K562 (cell line): Measurements from ENCODE around the gene ATP6V0A1. TPM values are rescaled to one million over a fixed set of nuclear protein-coding genes. Genes with fewer than 3 reads are reported as not detected.

Experiments used
- BRF1 ChIP-seq: IDR thresholded peaks from 3 replicates; pipeline ENCODE4 v1.6.1; 2011; ENCODE audit warnings: borderline replicate concordance, mild to moderate bottlenecking; ENCODE audit not compliant: insufficient read length; ENCODE audit errors: extremely low read depth
- MIER1 ChIP-seq: fragments of 450-650 bp; IDR thresholded peaks from 2 replicates; pipeline ENCODE4 v1.6.1; 2016; ENCODE audit warnings: antibody characterized with exemption, mild to moderate bottlenecking, low read depth
- RBM15 ChIP-seq: fragments of 200-400 bp; formaldehyde crosslinking; IDR thresholded peaks from 2 replicates; pipeline ENCODE4 v1.6.1; 2018; ENCODE audit warnings: mild to moderate bottlenecking, low read length, moderate library complexity; ENCODE audit not compliant: insufficient read depth
- ZNF347 ChIP-seq: fragments of 450-650 bp; formaldehyde crosslinking; IDR thresholded peaks from 2 replicates; pipeline ENCODE4 v1.4.0; 2020; ENCODE audit warnings: low read depth, mild to moderate bottlenecking, moderate library complexity
- ZNF589 ChIP-seq: fragments of 200-800 bp; sonication (Bioruptor generic); IDR thresholded peaks from 2 replicates; pipeline ENCODE4 v1.6.1; 2016; ENCODE audit warnings: low read depth, missing genetic modification characterization, missing compliant biosample characterization
- polyA plus RNA-seq, 8 experiments: library from polyadenylated mRNA; depleted of rRNA in 4 of 8; stranded (reverse) in 5 of 8; unstranded in 3 of 8; fragments of >200 nt; fragmentation: Nextera tagmentation in 2 of 8; fragmentation: Illumina TruSeq in 1 of 8; extraction: Ambion mirVana in 2 of 8; extraction: Trizol in 1 of 8; gene quantifications; 2 replicates each; pipeline versions ENCODE4 v1.2.1 to v1.2.3, GENCODE V29; 2011 to 2014; ENCODE audit warnings: inconsistent platforms in 1 of 8, missing spikeins in 1 of 8
- total RNA-seq, 7 experiments: library from RNA; depleted of rRNA in 6 of 7; stranded (reverse); fragments of >200 nt in 6 of 7; fragmentation: Illumina TruSeq in 2 of 7; extraction: Trizol in 2 of 7; gene quantifications; 2 replicates each; pipeline versions ENCODE4 v1.2.1 to v1.2.3, GENCODE V29; 2011 to 2021; ENCODE audit warnings: low replicate concordance in 1 of 7
- TF ChIP-seq, protein P1 (sequence below), 2 experiments: fragments of 450-650 bp; IDR thresholded peaks; 2 replicates each; pipeline ENCODE4 v1.6.1; 2016
- TF ChIP-seq, protein P2 (sequence below): fragments of 200-800 bp; sonication (Bioruptor generic); IDR thresholded peaks from 2 replicates; pipeline ENCODE4 v1.6.1; 2016; ENCODE audit warnings: missing genetic modification characterization, missing compliant biosample characterization
- TF ChIP-seq, protein P3 (sequence below): fragments of 450-650 bp; formaldehyde crosslinking; conservative IDR thresholded peaks from 2 replicates; pipeline ENCODE4 v1.4.0; 2022; ENCODE audit warnings: mild to moderate bottlenecking, missing genetic modification characterization
- TF ChIP-seq, protein P4 (sequence below): IDR thresholded peaks from 2 replicates; pipeline ENCODE4 v1.6.1; 2011; ENCODE audit not compliant: insufficient read length; ENCODE audit errors: extremely low read depth
- TF ChIP-seq, protein P5 (sequence below): fragments of 450-650 bp; IDR thresholded peaks from 2 replicates; pipeline ENCODE4 v1.6.1; 2016; ENCODE audit warnings: mild to moderate bottlenecking
- TF ChIP-seq, protein P6 (sequence below): fragments of 250-450 bp; sonication (Bioruptor Pico); IDR thresholded peaks from 2 replicates; pipeline ENCODE4 v1.5.0; 2021

Gene ATP6V0A1
- total and polyA plus RNA-seq, 9 of the 15 experiments (the other 6 are each of a cell fraction or from before 2014, with no cell fraction given): 11.8 to 158 (median 75.5) TPM

DNA sequence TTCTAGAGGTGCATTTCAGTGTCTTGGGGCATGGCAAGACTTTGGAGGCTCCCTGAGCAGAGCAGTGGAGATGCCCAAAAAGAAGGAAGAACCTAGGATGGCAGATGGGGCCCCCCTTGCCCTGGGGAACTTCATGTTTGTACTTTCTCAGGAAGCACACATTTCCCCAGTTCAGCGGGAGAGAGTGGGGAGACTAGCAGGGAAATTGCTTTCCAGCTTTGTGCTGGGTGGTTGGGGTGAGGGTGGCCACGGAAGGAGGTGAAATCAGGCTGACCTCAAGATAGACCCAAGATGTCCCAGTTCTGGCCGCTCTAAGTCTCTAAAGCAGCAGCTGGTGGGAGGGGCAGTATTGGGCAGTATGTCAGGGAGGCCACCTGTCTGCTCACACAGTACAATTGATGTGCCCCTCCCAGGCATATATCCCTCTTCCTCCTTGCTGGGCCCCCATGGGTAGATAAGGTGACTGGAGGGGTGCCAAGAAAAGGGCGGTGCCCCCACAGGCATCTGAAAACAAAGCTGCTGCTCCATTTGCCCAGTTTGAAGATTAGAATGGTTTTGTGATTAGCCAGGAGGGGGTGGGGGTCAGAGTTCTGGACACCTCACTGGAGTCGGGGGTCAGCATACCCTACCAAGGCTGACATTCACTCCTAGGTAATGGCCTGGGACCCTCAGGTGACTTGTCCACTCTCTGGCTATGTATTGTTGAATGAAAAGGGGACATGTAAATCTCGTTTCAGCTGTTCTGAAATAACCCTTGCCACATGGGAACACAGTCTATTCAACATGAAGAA, 60.3 kb downstream of the ATP6V0A1 start (continued):
- TF ChIP-seq, protein P1, sequence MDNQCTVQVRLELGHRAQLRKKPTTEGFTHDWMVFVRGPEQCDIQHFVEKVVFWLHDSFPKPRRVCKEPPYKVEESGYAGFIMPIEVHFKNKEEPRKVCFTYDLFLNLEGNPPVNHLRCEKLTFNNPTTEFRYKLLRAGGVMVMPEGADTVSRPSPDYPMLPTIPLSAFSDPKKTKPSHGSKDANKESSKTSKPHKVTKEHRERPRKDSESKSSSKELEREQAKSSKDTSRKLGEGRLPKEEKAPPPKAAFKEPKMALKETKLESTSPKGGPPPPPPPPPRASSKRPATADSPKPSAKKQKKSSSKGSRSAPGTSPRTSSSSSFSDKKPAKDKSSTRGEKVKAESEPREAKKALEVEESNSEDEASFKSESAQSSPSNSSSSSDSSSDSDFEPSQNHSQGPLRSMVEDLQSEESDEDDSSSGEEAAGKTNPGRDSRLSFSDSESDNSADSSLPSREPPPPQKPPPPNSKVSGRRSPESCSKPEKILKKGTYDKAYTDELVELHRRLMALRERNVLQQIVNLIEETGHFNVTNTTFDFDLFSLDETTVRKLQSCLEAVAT (IDR thresholded peaks at IDR 0.05): no peak
- TF ChIP-seq, protein P2, sequence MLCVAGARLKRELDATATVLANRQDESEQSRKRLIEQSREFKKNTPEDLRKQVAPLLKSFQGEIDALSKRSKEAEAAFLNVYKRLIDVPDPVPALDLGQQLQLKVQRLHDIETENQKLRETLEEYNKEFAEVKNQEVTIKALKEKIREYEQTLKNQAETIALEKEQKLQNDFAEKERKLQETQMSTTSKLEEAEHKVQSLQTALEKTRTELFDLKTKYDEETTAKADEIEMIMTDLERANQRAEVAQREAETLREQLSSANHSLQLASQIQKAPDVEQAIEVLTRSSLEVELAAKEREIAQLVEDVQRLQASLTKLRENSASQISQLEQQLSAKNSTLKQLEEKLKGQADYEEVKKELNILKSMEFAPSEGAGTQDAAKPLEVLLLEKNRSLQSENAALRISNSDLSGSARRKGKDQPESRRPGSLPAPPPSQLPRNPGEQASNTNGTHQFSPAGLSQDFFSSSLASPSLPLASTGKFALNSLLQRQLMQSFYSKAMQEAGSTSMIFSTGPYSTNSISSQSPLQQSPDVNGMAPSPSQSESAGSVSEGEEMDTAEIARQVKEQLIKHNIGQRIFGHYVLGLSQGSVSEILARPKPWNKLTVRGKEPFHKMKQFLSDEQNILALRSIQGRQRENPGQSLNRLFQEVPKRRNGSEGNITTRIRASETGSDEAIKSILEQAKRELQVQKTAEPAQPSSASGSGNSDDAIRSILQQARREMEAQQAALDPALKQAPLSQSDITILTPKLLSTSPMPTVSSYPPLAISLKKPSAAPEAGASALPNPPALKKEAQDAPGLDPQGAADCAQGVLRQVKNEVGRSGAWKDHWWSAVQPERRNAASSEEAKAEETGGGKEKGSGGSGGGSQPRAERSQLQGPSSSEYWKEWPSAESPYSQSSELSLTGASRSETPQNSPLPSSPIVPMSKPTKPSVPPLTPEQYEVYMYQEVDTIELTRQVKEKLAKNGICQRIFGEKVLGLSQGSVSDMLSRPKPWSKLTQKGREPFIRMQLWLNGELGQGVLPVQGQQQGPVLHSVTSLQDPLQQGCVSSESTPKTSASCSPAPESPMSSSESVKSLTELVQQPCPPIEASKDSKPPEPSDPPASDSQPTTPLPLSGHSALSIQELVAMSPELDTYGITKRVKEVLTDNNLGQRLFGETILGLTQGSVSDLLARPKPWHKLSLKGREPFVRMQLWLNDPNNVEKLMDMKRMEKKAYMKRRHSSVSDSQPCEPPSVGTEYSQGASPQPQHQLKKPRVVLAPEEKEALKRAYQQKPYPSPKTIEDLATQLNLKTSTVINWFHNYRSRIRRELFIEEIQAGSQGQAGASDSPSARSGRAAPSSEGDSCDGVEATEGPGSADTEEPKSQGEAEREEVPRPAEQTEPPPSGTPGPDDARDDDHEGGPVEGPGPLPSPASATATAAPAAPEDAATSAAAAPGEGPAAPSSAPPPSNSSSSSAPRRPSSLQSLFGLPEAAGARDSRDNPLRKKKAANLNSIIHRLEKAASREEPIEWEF (CRISPR knock-in tag): no peak
- TF ChIP-seq, protein P3, sequence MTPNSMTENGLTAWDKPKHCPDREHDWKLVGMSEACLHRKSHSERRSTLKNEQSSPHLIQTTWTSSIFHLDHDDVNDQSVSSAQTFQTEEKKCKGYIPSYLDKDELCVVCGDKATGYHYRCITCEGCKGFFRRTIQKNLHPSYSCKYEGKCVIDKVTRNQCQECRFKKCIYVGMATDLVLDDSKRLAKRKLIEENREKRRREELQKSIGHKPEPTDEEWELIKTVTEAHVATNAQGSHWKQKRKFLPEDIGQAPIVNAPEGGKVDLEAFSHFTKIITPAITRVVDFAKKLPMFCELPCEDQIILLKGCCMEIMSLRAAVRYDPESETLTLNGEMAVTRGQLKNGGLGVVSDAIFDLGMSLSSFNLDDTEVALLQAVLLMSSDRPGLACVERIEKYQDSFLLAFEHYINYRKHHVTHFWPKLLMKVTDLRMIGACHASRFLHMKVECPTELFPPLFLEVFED (CRISPR knock-in tag): peak; percentile 50; the same call in 1 of the 2 replicates
- TF ChIP-seq BRF1 (no peak), ZNF347 (no peak), RBM15 (no peak), MIER1 (no peak), ZNF589 (CRISPR knock-in tag) (0 out of 2 replicates have a peak, but pooled peaks have one; percentile 22)
- TF ChIP-seq, protein P4, sequence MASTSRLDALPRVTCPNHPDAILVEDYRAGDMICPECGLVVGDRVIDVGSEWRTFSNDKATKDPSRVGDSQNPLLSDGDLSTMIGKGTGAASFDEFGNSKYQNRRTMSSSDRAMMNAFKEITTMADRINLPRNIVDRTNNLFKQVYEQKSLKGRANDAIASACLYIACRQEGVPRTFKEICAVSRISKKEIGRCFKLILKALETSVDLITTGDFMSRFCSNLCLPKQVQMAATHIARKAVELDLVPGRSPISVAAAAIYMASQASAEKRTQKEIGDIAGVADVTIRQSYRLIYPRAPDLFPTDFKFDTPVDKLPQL: no peak
- TF ChIP-seq, protein P5, sequence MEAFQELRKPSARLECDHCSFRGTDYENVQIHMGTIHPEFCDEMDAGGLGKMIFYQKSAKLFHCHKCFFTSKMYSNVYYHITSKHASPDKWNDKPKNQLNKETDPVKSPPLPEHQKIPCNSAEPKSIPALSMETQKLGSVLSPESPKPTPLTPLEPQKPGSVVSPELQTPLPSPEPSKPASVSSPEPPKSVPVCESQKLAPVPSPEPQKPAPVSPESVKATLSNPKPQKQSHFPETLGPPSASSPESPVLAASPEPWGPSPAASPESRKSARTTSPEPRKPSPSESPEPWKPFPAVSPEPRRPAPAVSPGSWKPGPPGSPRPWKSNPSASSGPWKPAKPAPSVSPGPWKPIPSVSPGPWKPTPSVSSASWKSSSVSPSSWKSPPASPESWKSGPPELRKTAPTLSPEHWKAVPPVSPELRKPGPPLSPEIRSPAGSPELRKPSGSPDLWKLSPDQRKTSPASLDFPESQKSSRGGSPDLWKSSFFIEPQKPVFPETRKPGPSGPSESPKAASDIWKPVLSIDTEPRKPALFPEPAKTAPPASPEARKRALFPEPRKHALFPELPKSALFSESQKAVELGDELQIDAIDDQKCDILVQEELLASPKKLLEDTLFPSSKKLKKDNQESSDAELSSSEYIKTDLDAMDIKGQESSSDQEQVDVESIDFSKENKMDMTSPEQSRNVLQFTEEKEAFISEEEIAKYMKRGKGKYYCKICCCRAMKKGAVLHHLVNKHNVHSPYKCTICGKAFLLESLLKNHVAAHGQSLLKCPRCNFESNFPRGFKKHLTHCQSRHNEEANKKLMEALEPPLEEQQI: no peak
- TF ChIP-seq, protein P6, sequence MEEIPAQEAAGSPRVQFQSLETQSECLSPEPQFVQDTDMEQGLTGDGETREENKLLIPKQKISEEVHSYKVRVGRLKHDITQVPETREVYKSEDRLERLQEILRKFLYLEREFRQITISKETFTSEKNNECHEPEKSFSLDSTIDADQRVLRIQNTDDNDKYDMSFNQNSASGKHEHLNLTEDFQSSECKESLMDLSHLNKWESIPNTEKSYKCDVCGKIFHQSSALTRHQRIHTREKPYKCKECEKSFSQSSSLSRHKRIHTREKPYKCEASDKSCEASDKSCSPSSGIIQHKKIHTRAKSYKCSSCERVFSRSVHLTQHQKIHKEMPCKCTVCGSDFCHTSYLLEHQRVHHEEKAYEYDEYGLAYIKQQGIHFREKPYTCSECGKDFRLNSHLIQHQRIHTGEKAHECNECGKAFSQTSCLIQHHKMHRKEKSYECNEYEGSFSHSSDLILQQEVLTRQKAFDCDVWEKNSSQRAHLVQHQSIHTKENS (CRISPR knock-in tag): no peak
